GM21526 (cell line): ENCODE results near the gene DET1.
"Not testable (repeated sequence)": the region's sequence is repeated elsewhere in the genome, so short reads cannot be mapped to it uniquely, and the experiment has no call there.

ENCODE experiments used
- ATAC-seq: cut with Tn5 transposase; IDR thresholded peaks from one replicate; pipeline ENCODE4 v1.9.1; 2021; ENCODE audit warnings: moderate library complexity; ENCODE audit not compliant: unreplicated experiment, low FRiP score

DET1 gene

GRCh38 chr15:88546248-88547129 is at the start of gene DET1:
Gene DET1, minus strand, starts transcription at chr15:88546681. Its CDS starts 14,976 bp downstream, at chr15:88531705.
- ATAC-seq, result peak; percentile 99

- ATAC-seq, result no peak
Observed at GRCh38 chr15:88591384-88591783, 44.9 kb upstream of the DET1 start.

- ATAC-seq, result no peak
Observed at GRCh38 chr15:88590759-88591158, 44.3 kb upstream of the DET1 start.

- no peak for ATAC-seq
Observed at GRCh38 chr15:88586401-88587162, 40.1 kb upstream of the DET1 start.

- ATAC-seq, result no peak
Observed at GRCh38 chr15:88580532-88580931, 34.1 kb upstream of the DET1 start.

- ATAC-seq, result no peak
Observed at GRCh38 chr15:88579322-88579721, 32.8 kb upstream of the DET1 start.

GRCh38 chr15:88574655-88575054 is 28.2 kb upstream of the DET1 start:
- no peak for ATAC-seq

- ATAC-seq, result no peak
Observed at GRCh38 chr15:88574077-88574476, 27.6 kb upstream of the DET1 start.

- ATAC-seq, result no peak
Observed at GRCh38 chr15:88571852-88572259, 25.4 kb upstream of the DET1 start.

GRCh38 chr15:88571153-88571851 is 24.8 kb upstream of the DET1 start:
- ATAC-seq, result no peak

- ATAC-seq, result no peak
Observed at GRCh38 chr15:88568589-88568988, 22.1 kb upstream of the DET1 start.

- ATAC-seq, result no peak
Observed at GRCh38 chr15:88564741-88565140, 18.3 kb upstream of the DET1 start.

- ATAC-seq, result no peak
Observed at GRCh38 chr15:88563638-88564037, 17.2 kb upstream of the DET1 start.

- ATAC-seq, result not testable (repeated sequence)
Observed at GRCh38 chr15:88559565-88559964, 13.1 kb upstream of the DET1 start.

GRCh38 chr15:88558026-88558425 is 11.5 kb upstream of the DET1 start:
- not testable (repeated sequence) for ATAC-seq

- not testable (repeated sequence) for ATAC-seq
Observed at GRCh38 chr15:88548009-88548408, 1.5 kb upstream of the DET1 start.

- ATAC-seq, result not testable (repeated sequence)
Observed at GRCh38 chr15:88545578-88546247, 768 bp downstream of the DET1 start.

- no peak for ATAC-seq
Observed at GRCh38 chr15:88543065-88543776, 3.3 kb downstream of the DET1 start.

GRCh38 chr15:88542342-88542733 is 4.1 kb downstream of the DET1 start:
- no peak for ATAC-seq
